Neural progenitor cell (in vitro differentiated cells): Measurements from ENCODE around the gene RAD51B.

Experiments
- EZH2 ChIP-seq: fragments of 200-600 bp; sonication (generic); IDR thresholded peaks from 2 replicates; pipeline ENCODE4 v1.6.1; 2017; ENCODE audit warnings: antibody characterized with exemption, mild to moderate bottlenecking, moderate library complexity
- EZH2phosphoT487 ChIP-seq: fragments of 200-600 bp; sonication (generic); IDR thresholded peaks from 2 replicates; pipeline ENCODE4 v1.6.1; 2017; ENCODE audit warnings: antibody characterized with exemption
- TF ChIP-seq, protein P1 (sequence below): fragments of 200-600 bp; sonication (generic); IDR thresholded peaks from 2 replicates; pipeline ENCODE4 v1.5.1; 2017; ENCODE audit warnings: antibody characterized with exemption, mild to moderate bottlenecking

- TF ChIP-seq, protein P1, sequence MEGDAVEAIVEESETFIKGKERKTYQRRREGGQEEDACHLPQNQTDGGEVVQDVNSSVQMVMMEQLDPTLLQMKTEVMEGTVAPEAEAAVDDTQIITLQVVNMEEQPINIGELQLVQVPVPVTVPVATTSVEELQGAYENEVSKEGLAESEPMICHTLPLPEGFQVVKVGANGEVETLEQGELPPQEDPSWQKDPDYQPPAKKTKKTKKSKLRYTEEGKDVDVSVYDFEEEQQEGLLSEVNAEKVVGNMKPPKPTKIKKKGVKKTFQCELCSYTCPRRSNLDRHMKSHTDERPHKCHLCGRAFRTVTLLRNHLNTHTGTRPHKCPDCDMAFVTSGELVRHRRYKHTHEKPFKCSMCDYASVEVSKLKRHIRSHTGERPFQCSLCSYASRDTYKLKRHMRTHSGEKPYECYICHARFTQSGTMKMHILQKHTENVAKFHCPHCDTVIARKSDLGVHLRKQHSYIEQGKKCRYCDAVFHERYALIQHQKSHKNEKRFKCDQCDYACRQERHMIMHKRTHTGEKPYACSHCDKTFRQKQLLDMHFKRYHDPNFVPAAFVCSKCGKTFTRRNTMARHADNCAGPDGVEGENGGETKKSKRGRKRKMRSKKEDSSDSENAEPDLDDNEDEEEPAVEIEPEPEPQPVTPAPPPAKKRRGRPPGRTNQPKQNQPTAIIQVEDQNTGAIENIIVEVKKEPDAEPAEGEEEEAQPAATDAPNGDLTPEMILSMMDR: no peak
- no peak for TF ChIP-seq EZH2
- no peak for TF ChIP-seq EZH2phosphoT487
Observed at GRCh38 chr14:68089146-68089731, 269.7 kb downstream of the RAD51B start.
